ENCODE measurements around the gene ABCA6. TPM values are rescaled to one million over a fixed set of nuclear protein-coding genes. Genes with fewer than 3 reads are reported as not detected.

The ABCA6 gene
- total and polyA plus RNA-seq, 10 of the 15 experiments (the other 5 are each of a cell fraction or from before 2014, with no cell fraction given): 6.8 to 36.9 (median 12.6) TPM

- H3K9ac ChIP-seq (ENCODE audit: control insufficient read depth, insufficient read depth, low read length): no peak overlapping the region
- no peaks in the 10 kb centered on the region for H4K20me1 ChIP-seq (ENCODE audit: control insufficient read depth, insufficient read depth)
- no peaks in the 10 kb centered on the region for H3K79me2 ChIP-seq (ENCODE audit: control insufficient read depth, insufficient read depth, low read length)
- BruUV-seq (replicated peaks): no TSS peak
- RAD21 ChIA-PET (ENCODE audit: unreplicated experiment): no interaction called here
- H2AFZ ChIP-seq (ENCODE audit: control insufficient read depth, low read depth, low read length): no peak overlapping the region
- CTCF ChIA-PET: interaction anchor here (1.2 kb wide), 1 partner anchor 119 kb away, joined by 3 read pairs; no protein-coding TSS in a partner anchor
- ATAC-seq (no peak), FAIRE-seq (no peak), DNase-seq (ENCODE audit: low read depth, low spot score) (no peak)
- no peaks in the 10 kb centered on the region for H3K36me3 ChIP-seq (ENCODE audit: control insufficient read depth in 2 of 2, insufficient read depth in 2 of 2, low read length in 1 of 2)
- intact Hi-C loops (cut with micrococcal nuclease; ENCODE audit: unreplicated experiment): no loop called here
- POLR2A ChIA-PET: no interaction called here
- WGBS (ENCODE audit: insufficient coverage, insufficient replicate concordance, low lambda C conversion rate, missing lambda C conversion rate): 43% methylated on average over 1 of the region's 1 CpG
- no peaks in the 10 kb centered on the region for H3K9me3 ChIP-seq (replicated peaks; ENCODE audit: control insufficient read depth, insufficient read depth, low read length)
- TF ChIP-seq PKNOX1 (IDR thresholded peaks at IDR 0.05): peak; percentile 46; the same call in 1 of the 2 replicates
- no peak for TF ChIP-seq LARP7 (IDR thresholded peaks at IDR 0.05)
- H3K27me3 ChIP-seq (replicated peaks in 1 of 2; ENCODE audit: control insufficient read depth in 2 of 2, insufficient read depth in 2 of 2, low read length in 1 of 2): no peaks in the 10 kb centered on the region
- H3K4me3 ChIP-seq: no peak overlapping the region
- SMC1A ChIA-PET (ENCODE audit: uncharacterized antibody, unreplicated experiment): interaction anchor here (1.1 to 1.7 kb wide), 7 partner anchors 9 to 393 kb away, joined by 3 to 4 read pairs (median 3); no protein-coding TSS in a partner anchor
- H3K4me2 ChIP-seq (ENCODE audit: control insufficient read depth, insufficient read depth): no peak overlapping the region
- H3K4me1 ChIP-seq (ENCODE audit: control insufficient read depth, insufficient read depth, low read length): no peaks in the 10 kb centered on the region
- no peak overlapping the region for H3K27ac ChIP-seq (ENCODE audit: control insufficient read depth, insufficient read depth)
- in situ Hi-C loops (cut with MboI): no loop called here
Measured at GRCh38 chr17:69188064-69188463, 46.4 kb upstream of the ABCA6 start.

- H2AFZ ChIP-seq (ENCODE audit: control insufficient read depth, low read depth, low read length): no peak overlapping the region
- ATAC-seq: no peak
- H3K9ac ChIP-seq (ENCODE audit: control insufficient read depth, insufficient read depth, low read length): no peak overlapping the region
- no TSS peak for BruUV-seq (replicated peaks)
- no peak for FAIRE-seq
- H3K36me3 ChIP-seq (ENCODE audit: control insufficient read depth in 2 of 2, insufficient read depth in 2 of 2, low read length in 1 of 2): no peaks in the 10 kb centered on the region
- H4K20me1 ChIP-seq (ENCODE audit: control insufficient read depth, insufficient read depth): no peaks in the 10 kb centered on the region
- H3K4me3 ChIP-seq: no peak overlapping the region
- in situ Hi-C loops (cut with MboI) (no loop called here), intact Hi-C loops (cut with micrococcal nuclease; ENCODE audit: unreplicated experiment) (no loop called here)
- ChIA-PET SMC1A (ENCODE audit: uncharacterized antibody, unreplicated experiment) (interaction anchor here (1.1 to 1.7 kb wide), 6 partner anchors 8 to 392 kb away, joined by 3 to 4 read pairs (median 3); no protein-coding TSS in a partner anchor), CTCF (interaction anchor here (0.6 to 1.2 kb wide), 2 partner anchors 106 to 119 kb away, joined by 3 to 4 read pairs; no protein-coding TSS in a partner anchor), POLR2A (no interaction called here), RAD21 (ENCODE audit: unreplicated experiment) (no interaction called here)
- H3K4me1 ChIP-seq (ENCODE audit: control insufficient read depth, insufficient read depth, low read length): no peaks in the 10 kb centered on the region
- no peaks in the 10 kb centered on the region for H3K9me3 ChIP-seq (replicated peaks; ENCODE audit: control insufficient read depth, insufficient read depth, low read length)
- DNase-seq (ENCODE audit: low read depth, low spot score): no peak
- no peak overlapping the region for H3K27ac ChIP-seq (ENCODE audit: control insufficient read depth, insufficient read depth)
- no peak overlapping the region for H3K4me2 ChIP-seq (ENCODE audit: control insufficient read depth, insufficient read depth)
- H3K79me2 ChIP-seq (ENCODE audit: control insufficient read depth, insufficient read depth, low read length): no peaks in the 10 kb centered on the region
- H3K27me3 ChIP-seq (replicated peaks in 1 of 2; ENCODE audit: control insufficient read depth in 2 of 2, insufficient read depth in 2 of 2, low read length in 1 of 2): no peaks in the 10 kb centered on the region
- no peak for TF ChIP-seq TBL1XR1 (IDR thresholded peaks at IDR 0.05; ENCODE audit: low read depth, low read length)
- no peak for TF ChIP-seq RUNX3 (IDR thresholded peaks at IDR 0.05; ENCODE audit: low read length)
- no peak for TF ChIP-seq MAX (IDR thresholded peaks at IDR 0.05; ENCODE audit: low read depth, low read length)
- TF ChIP-seq STAT3 (IDR thresholded peaks at IDR 0.05; ENCODE audit: low read depth, low read length): no peak
- TF ChIP-seq RAD21 (IDR thresholded peaks at IDR 0.05; ENCODE audit: insufficient read depth, low read depth, low read length): no peak
- TF ChIP-seq JUND (IDR thresholded peaks at IDR 0.05; ENCODE audit: low read depth, low read length): no peak
- no peak for TF ChIP-seq TARDBP (IDR thresholded peaks at IDR 0.05; ENCODE audit: borderline replicate concordance)
- TF ChIP-seq NFXL1 (IDR thresholded peaks at IDR 0.05; ENCODE audit: borderline replicate concordance): no peak
- no peak for TF ChIP-seq RFX5 (IDR thresholded peaks at IDR 0.05; ENCODE audit: low read depth, low read length)
- no peak for TF ChIP-seq HDAC6 (IDR thresholded peaks at IDR 0.05; ENCODE audit: unreplicated experiment)
- TF ChIP-seq MLLT1 (IDR thresholded peaks at IDR 0.05): no peak
- no peak for TF ChIP-seq RB1 (IDR thresholded peaks at IDR 0.05; ENCODE audit: borderline replicate concordance)
- TF ChIP-seq ZSCAN29 (IDR thresholded peaks at IDR 0.05): no peak
- no peak for TF ChIP-seq FOXM1 (IDR thresholded peaks at IDR 0.05; ENCODE audit: low read depth, low read length)
Measured at GRCh38 chr17:69187294-69187693, 45.6 kb upstream of the ABCA6 start.
